ENCODE measurements around the gene PEX26. TPM values are rescaled to one million over a fixed set of nuclear protein-coding genes. Genes with fewer than 3 reads are reported as not detected.

Gene PEX26
- total RNA-seq, 1 experiment from 2014 or later: 47.1 TPM

- Mint-ChIP-seq H3K4me1 (ENCODE audit: insufficient read depth, unreplicated experiment) (peaks cover 56% of the 10 kb centered on the region), H3K27me3 (ENCODE audit: insufficient read depth, unreplicated experiment) (no peaks in the 10 kb centered on the region), H3K4me3 (ENCODE audit: unreplicated experiment) (peak overlapping the region; percentile 12), H3K9me3 (ENCODE audit: unreplicated experiment) (no peaks in the 10 kb centered on the region), H3K36me3 (ENCODE audit: insufficient read depth, unreplicated experiment) (no peaks in the 10 kb centered on the region), H3K27ac (ENCODE audit: low read depth, unreplicated experiment) (peak overlapping the region; percentile 37)
- ChIA-PET CTCF (interaction anchor here (0.5 to 5.2 kb wide), 8 partner anchors 30 to 251 kb away, joined by 3 to 51 read pairs (median 4); no protein-coding TSS in a partner anchor), POLR2A (interaction anchor here (0.8 to 4.7 kb wide), 12 partner anchors 9 to 393 kb away, joined by 3 to 60 read pairs (median 6); partner anchors contain the start of gene PEX26)
- peak; percentile 98 for DNase-seq (ENCODE audit: unreplicated experiment)
- BruUV-seq (replicated peaks): TSS peak; percentile 62
- intact Hi-C loops (cut with micrococcal nuclease): loop anchor here (2.0 to 5.0 kb wide), 2 partner anchors 31 to 35 kb away; no protein-coding TSS in a partner anchor
- no peak for TF ChIP-seq CTCF (IDR thresholded peaks at IDR 0.05; ENCODE audit: unreplicated experiment)
These were observed 45.9 kb upstream of the PEX26 start for GRCh38 chr22:18031695-18032454.

- Mint-ChIP-seq H3K9me3 (ENCODE audit: unreplicated experiment) (no peaks in the 10 kb centered on the region), H3K27ac (ENCODE audit: low read depth, unreplicated experiment) (peak overlapping the region; percentile 37), H3K36me3 (ENCODE audit: insufficient read depth, unreplicated experiment) (no peaks in the 10 kb centered on the region), H3K27me3 (ENCODE audit: insufficient read depth, unreplicated experiment) (no peaks in the 10 kb centered on the region), H3K4me1 (ENCODE audit: insufficient read depth, unreplicated experiment) (peaks cover 60% of the 10 kb centered on the region), H3K4me3 (ENCODE audit: unreplicated experiment) (peak overlapping the region; percentile 12)
- intact Hi-C loops (cut with micrococcal nuclease): loop anchor here (2.0 to 5.0 kb wide), 2 partner anchors 32 to 35 kb away; no protein-coding TSS in a partner anchor
- BruUV-seq (replicated peaks): no TSS peak
- TF ChIP-seq CTCF (IDR thresholded peaks at IDR 0.05; ENCODE audit: unreplicated experiment): no peak
- CTCF ChIA-PET: interaction anchor here (0.6 to 5.2 kb wide), 8 partner anchors 8 to 252 kb away, joined by 3 to 51 read pairs (median 4); partner anchors contain the start of gene MICAL3
- POLR2A ChIA-PET: interaction anchor here (0.6 to 4.7 kb wide), 15 partner anchors 10 to 59 kb away, joined by 3 to 60 read pairs (median 6); partner anchors contain the start of gene PEX26
- peak; percentile 96 for DNase-seq (ENCODE audit: unreplicated experiment)
These were observed 45.2 kb upstream of the PEX26 start for GRCh38 chr22:18032455-18033101.

GRCh38 chr22:18033204-18033998, 44.4 kb upstream of the PEX26 start:
- ChIA-PET POLR2A (interaction anchor here (0.6 to 4.7 kb wide), 13 partner anchors 10 to 203 kb away, joined by 3 to 60 read pairs (median 4); partner anchors contain the start of gene PEX26), CTCF (interaction anchor here (0.6 to 2.1 kb wide), 9 partner anchors 9 to 43 kb away, joined by 3 to 16 read pairs (median 3); partner anchors contain the start of gene MICAL3)
- H3K27me3 Mint-ChIP-seq (ENCODE audit: insufficient read depth, unreplicated experiment): no peaks in the 10 kb centered on the region
- H3K4me1 Mint-ChIP-seq (ENCODE audit: insufficient read depth, unreplicated experiment): peaks cover 60% of the 10 kb centered on the region
- H3K4me3 Mint-ChIP-seq (ENCODE audit: unreplicated experiment): peak overlapping the region; percentile 15
- H3K36me3 Mint-ChIP-seq (ENCODE audit: insufficient read depth, unreplicated experiment): no peaks in the 10 kb centered on the region
- no peaks in the 10 kb centered on the region for H3K9me3 Mint-ChIP-seq (ENCODE audit: unreplicated experiment)
- no peak for DNase-seq (ENCODE audit: unreplicated experiment)
- intact Hi-C loops (cut with micrococcal nuclease): loop anchor here (2.0 to 5.0 kb wide), 2 partner anchors 33 to 34 kb away; no protein-coding TSS in a partner anchor
- no TSS peak for BruUV-seq (replicated peaks)
- no peak for TF ChIP-seq CTCF (IDR thresholded peaks at IDR 0.05; ENCODE audit: unreplicated experiment)
- H3K27ac Mint-ChIP-seq (ENCODE audit: low read depth, unreplicated experiment): peak overlapping the region; percentile 37

All from MCF 10A (cell line).